PC-9 (cell line): Measurements from ENCODE around the gene GRM7. TPM values are rescaled to one million over a fixed set of nuclear protein-coding genes. Genes with fewer than 3 reads are reported as not detected.
"Not testable (repeated sequence)": the region's sequence is repeated elsewhere in the genome, so short reads cannot be mapped to it uniquely, and the experiment has no call there.

Experiments used
- BruUV-seq: library from RNA; stranded (reverse); fragments of 400-500 nt; replicated peaks from 2 replicates; lab custom pipeline; 2021; lab: Mats Ljungman, UMichigan
- CTCF ChIA-PET: fragments of 300-600 bp; sonication (Branson Sonifier 250); formaldehyde crosslinking; loops from one replicate; lab custom pipeline; 2022; ENCODE audit warnings: antibody characterized with exemption; lab: Charles Lee
- POLR2A ChIA-PET: fragments of 300-600 bp; sonication (Branson Sonifier 250); formaldehyde crosslinking; loops from one replicate; lab custom pipeline; 2022; ENCODE audit warnings: antibody characterized with exemption; ENCODE audit not compliant: unreplicated experiment; lab: Charles Lee
- DNase-seq, 2 experiments: peaks; one replicate each; pipeline versions ENCODE4 v3.0.0 to v3.0.0-alpha.2; 2015 to 2022; ENCODE audit warnings: mixed read lengths in 1 of 2
- H2AFZ ChIP-seq: fragments of 200-600 bp; sonication (generic); 2 replicates; pipeline ENCODE4 v1.8.1; 2017; ENCODE audit warnings: antibody characterized with exemption
- H3F3A ChIP-seq: fragments of 200-600 bp; sonication (generic); 2 replicates; pipeline ENCODE4 v1.8.1; 2017; ENCODE audit warnings: antibody characterized with exemption, mild to moderate bottlenecking, low read depth; ENCODE audit not compliant: insufficient read depth
- H3K27ac ChIP-seq: fragments of 200-600 bp; sonication (generic); 2 replicates; pipeline ENCODE4 v1.6.1; 2016; ENCODE audit warnings: mixed run types
- H3K27me3 ChIP-seq: fragments of 200-600 bp; sonication (generic); 2 replicates; pipeline ENCODE4 v1.6.1; 2016; ENCODE audit warnings: low read depth, mixed run types; ENCODE audit not compliant: insufficient read depth
- H3K36me3 ChIP-seq: fragments of 200-600 bp; sonication (generic); 2 replicates; pipeline ENCODE4 v1.6.1; 2016; ENCODE audit warnings: low read depth, mixed run types
- H3K4me1 ChIP-seq: fragments of 200-600 bp; sonication (generic); replicated peaks from 2 replicates; pipeline ENCODE4 v1.6.1; 2016; ENCODE audit warnings: mixed run types; ENCODE audit not compliant: insufficient read depth
- H3K4me2 ChIP-seq: fragments of 200-600 bp; sonication (generic); 2 replicates; pipeline ENCODE4 v1.6.1; 2017; ENCODE audit warnings: mixed run types
- H3K4me3 ChIP-seq: fragments of 200-600 bp; sonication (generic); 2 replicates; pipeline ENCODE4 v1.6.1; 2016; ENCODE audit warnings: mixed run types
- H3K79me2 ChIP-seq: fragments of 200-600 bp; sonication (generic); 2 replicates; pipeline ENCODE4 v1.6.1; 2017; ENCODE audit warnings: low read depth, mixed run types
- H3K9me2 ChIP-seq: fragments of 200-600 bp; sonication (generic); 2 replicates; pipeline ENCODE4 v1.8.1; 2017; ENCODE audit warnings: mild to moderate bottlenecking; ENCODE audit not compliant: insufficient read depth
- H3K9me3 ChIP-seq: fragments of 200-600 bp; sonication (generic); 2 replicates; pipeline ENCODE4 v1.8.1; 2016; ENCODE audit warnings: low read depth; ENCODE audit not compliant: insufficient read depth
- H4K20me1 ChIP-seq: fragments of 200-600 bp; sonication (generic); 2 replicates; pipeline ENCODE4 v1.8.1; 2017; ENCODE audit not compliant: insufficient read depth
- CTCF ChIP-seq: fragments of 200-600 bp; sonication (generic); conservative IDR thresholded peaks from 2 replicates; pipeline ENCODE4 v1.6.1; 2017; ENCODE audit warnings: mixed run types, antibody characterized with exemption, mild to moderate bottlenecking, moderate library complexity
- EZH2 ChIP-seq: fragments of 200-600 bp; sonication (generic); IDR thresholded peaks from 2 replicates; pipeline ENCODE4 v1.8.0; 2017; ENCODE audit warnings: antibody characterized with exemption, low read depth
- intact Hi-C: fragments of 100-400 bp; cut with micrococcal nuclease; formaldehyde crosslinking; loops from one replicate; pipeline ENCODE4 v1.10.0; 2022; ENCODE audit not compliant: unreplicated experiment
- total RNA-seq: library from RNA; stranded (reverse); gene quantifications from 2 replicates; pipeline ENCODE4 v1.2.3, GENCODE V29; 2021

The GRM7 gene
- total RNA-seq, 1 experiment from 2014 or later, result not detected

- Histone ChIP-seq H2AFZ (no peak overlapping the region), H4K20me1 (no peaks in the 10 kb centered on the region; the same call in 1 of the 2 replicates), H3K4me1 (no peaks in the 10 kb centered on the region), H3K27ac (no peak overlapping the region), H3K79me2 (no peaks in the 10 kb centered on the region), H3K36me3 (no peaks in the 10 kb centered on the region), H3K4me2 (no peak overlapping the region), H3K4me3 (no peak overlapping the region), H3K9me3 (0 out of 2 replicates have a peak, but pooled peaks cover 6% of the 10 kb centered on the region), H3F3A (no peaks in the 10 kb centered on the region), H3K9me2 (no peaks in the 10 kb centered on the region), H3K27me3 (no peaks in the 10 kb centered on the region)
- DNase-seq, result no peak
- POLR2A ChIA-PET, result no interaction called here
- TF ChIP-seq CTCF (no peak), EZH2 (no peak)
- BruUV-seq, result no TSS peak
- CTCF ChIA-PET, result no interaction called here
- intact Hi-C loops, result no loop called here
Observed at GRCh38 chr3:6929918-6930317, 69.0 kb downstream of the GRM7 start.

GRCh38 chr3:6935418-6935817 is 74.5 kb downstream of the GRM7 start:
- BruUV-seq, H3K4me1 ChIP-seq, H2AFZ ChIP-seq, H3K4me3 ChIP-seq, H3K4me2 ChIP-seq, POLR2A ChIA-PET, H3F3A ChIP-seq, H4K20me1 ChIP-seq, DNase-seq, H3K27me3 ChIP-seq, H3K27ac ChIP-seq, H3K9me2 ChIP-seq, H3K79me2 ChIP-seq, CTCF ChIA-PET, H3K36me3 ChIP-seq, H3K9me3 ChIP-seq, intact Hi-C loops: not testable (repeated sequence)
- peak; percentile 57 for TF ChIP-seq CTCF

- CTCF ChIA-PET, result no interaction called here
- H2AFZ ChIP-seq, result no peak overlapping the region
- no peaks in the 10 kb centered on the region for H3K79me2 ChIP-seq
- no peaks in the 10 kb centered on the region; the same call in 1 of the 2 replicates for H4K20me1 ChIP-seq
- intact Hi-C loops, result no loop called here
- POLR2A ChIA-PET, result no interaction called here
- no peaks in the 10 kb centered on the region for H3K4me1 ChIP-seq
- H3K27ac ChIP-seq, result no peak overlapping the region
- no TSS peak for BruUV-seq
- no peaks in the 10 kb centered on the region for H3K36me3 ChIP-seq
- H3K27me3 ChIP-seq, result no peaks in the 10 kb centered on the region
- 0 out of 2 replicates have a peak, but pooled peaks cover 6% of the 10 kb centered on the region for H3K9me3 ChIP-seq
- H3K9me2 ChIP-seq, result no peaks in the 10 kb centered on the region
- no peak for DNase-seq
- TF ChIP-seq CTCF (no peak), EZH2 (no peak)
- no peaks in the 10 kb centered on the region for H3F3A ChIP-seq
- H3K4me2 ChIP-seq, result no peak overlapping the region
- H3K4me3 ChIP-seq, result no peak overlapping the region
Observed at GRCh38 chr3:6935970-6936369, 75.1 kb downstream of the GRM7 start.
